GM18508 (cell line): ENCODE data around the gene PILRA.
"Not testable (repeated sequence)": the region's sequence is repeated elsewhere in the genome, so short reads cannot be mapped to it uniquely, and the experiment has no call there.

Source experiments
- ATAC-seq: cut with Tn5 transposase; IDR thresholded peaks from one replicate; pipeline ENCODE4 v1.9.1; 2021; ENCODE audit warnings: moderate number of reproducible peaks; ENCODE audit not compliant: insufficient read depth, unreplicated experiment

Gene PILRA

GRCh38 chr7:100376066-100376465 lies 2.8 kb downstream of the PILRA start:
- ATAC-seq, result no peak

DNA sequence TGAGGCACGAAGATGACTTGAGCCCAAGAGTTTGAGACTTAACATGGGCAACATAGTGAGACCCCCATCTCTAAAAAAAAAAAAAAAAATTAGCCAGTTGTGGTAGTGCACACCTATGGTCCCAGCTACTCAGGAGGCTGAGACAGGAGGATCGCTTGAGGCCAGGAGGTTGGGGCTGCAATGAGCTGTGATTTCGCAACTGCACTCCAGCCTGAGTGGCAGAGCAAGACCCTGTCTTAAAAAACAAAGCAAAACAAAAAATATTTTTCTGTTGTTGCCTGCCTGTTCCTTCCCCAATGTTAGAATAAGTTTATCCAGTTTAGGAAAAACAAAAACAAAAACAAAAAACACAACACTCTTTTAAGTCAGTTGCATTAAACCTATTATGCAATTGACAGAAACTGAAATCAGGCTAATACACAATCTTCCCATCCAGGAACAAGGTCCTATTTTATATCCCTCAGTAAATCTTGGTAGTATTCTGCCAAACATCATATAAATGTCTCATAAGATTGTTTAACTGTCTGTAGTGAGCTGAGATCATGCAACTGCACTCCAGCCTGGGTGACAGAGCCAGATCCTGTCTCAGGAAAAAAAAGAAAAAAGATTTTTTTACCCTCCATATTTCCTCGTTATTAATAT lies 4.9 kb downstream of the PILRA start:
- ATAC-seq, result no peak

DNA sequence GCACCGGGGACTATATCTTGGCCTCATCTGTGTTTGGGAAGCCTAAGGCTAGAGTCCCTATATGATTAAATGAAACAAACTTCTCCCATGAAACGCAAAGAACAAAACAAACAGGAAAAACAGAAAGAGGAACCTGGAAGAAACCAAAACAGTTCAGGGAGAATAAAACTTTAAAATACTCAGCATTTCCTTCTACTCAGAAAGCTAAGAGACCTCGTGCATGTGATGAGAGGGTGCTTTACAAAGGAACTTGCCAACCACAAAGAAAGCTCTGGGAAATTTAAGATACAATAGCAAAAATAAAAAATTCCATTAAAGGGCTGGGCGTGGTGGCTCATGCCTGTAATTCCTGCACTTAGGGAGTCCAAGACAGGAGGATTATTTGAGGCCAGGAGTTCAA lies 6.9 kb downstream of the PILRA start:
- no peak for ATAC-seq

- ATAC-seq, result not testable (repeated sequence)
Observed at GRCh38 chr7:100381531-100382233, 8.4 kb downstream of the PILRA start.

- ATAC-seq, result not testable (repeated sequence)
Observed at GRCh38 chr7:100382234-100382853, 9.1 kb downstream of the PILRA start.

- no peak for ATAC-seq
Observed at GRCh38 chr7:100384628-100385294, 11.5 kb downstream of the PILRA start.

DNA sequence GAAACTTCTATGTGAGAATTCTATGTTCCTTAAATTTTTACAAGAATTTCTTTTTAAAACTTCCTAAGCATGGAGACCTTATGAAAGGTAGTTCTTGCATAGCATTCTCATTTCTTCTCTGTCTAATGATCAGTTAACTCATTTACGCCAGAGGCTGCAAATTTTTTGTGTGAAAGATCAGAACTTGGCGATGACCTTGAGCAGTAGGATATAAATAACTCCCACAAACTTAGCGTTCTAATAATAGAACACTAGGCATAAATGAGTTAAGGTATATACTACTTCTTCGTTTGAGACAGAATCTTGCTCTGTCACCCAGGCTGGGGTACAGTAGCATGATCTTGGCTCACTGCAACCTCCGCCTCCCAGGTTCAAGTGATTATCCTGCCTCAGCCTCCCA lies 13.7 kb downstream of the PILRA start:
- no peak for ATAC-seq

- no peak for ATAC-seq
Observed at GRCh38 chr7:100387695-100388094, 14.4 kb downstream of the PILRA start.

- no peak for ATAC-seq
Observed at GRCh38 chr7:100389437-100390088, 16.3 kb downstream of the PILRA start.

DNA sequence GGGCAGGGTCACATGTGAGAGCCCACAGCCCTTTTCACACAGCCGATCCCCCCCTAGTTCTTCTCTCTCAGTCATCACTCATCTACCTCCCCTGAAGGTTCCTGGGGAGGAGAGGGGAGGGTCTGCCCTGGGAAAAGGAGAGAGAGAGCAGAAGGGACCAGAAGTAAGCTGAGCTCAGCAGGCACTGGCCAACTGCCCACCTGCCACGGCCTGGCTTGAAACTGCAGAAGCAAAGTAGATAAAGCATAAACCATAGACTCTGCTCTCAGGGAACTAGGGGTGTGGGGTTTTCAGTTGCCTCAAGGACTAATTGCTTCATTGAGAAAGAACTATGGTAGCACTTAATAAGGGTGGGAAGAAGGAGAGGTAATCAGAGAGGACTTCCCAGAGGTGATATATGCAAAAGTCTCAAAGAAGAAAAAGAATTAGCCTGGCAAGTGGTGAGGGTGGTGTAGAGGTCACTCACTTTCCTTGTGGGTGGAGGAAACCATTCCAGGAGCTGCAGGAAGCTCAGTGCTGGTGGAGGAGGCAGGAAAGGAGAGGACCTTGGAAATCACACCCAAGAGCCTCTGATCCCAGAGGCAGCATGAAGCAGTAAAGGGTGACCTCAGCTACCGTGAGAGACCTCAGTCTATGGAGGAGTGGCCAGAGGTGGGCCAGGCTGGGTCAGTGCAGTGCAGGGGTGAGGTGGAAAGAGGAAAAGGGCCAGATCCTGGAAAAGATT lies 17.2 kb downstream of the PILRA start:
- no peak for ATAC-seq

GRCh38 chr7:100393233-100393905 lies 20.1 kb downstream of the PILRA start:
- no peak for ATAC-seq

GRCh38 chr7:100394077-100394476 lies 20.8 kb downstream of the PILRA start:
- no peak for ATAC-seq

- ATAC-seq, result peak; percentile 78
Observed at GRCh38 chr7:100396421-100396982, 23.2 kb downstream of the PILRA start.

GRCh38 chr7:100397315-100398081 lies 24.2 kb downstream of the PILRA start:
- no peak for ATAC-seq

- no peak for ATAC-seq
Observed at GRCh38 chr7:100398239-100398638, 25.0 kb downstream of the PILRA start.

DNA sequence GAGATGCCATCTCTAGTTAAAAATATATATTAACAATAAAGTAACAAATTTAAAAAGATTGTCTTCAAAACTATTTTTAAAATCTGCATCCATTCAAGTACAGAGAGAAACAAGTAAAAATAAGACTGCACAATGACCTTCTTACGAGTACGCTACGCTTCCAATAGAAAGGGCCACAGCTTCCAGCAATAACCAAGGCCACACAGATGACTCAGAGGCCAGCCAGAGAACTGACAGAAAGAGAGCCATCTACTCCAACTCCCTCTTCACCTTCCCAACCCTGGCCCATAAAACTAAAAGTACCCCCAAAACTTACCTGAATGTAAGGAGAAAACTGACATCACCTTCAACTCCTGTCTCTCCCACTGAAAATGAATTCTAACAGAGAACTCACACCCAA lies 26.8 kb downstream of the PILRA start:
- no peak for ATAC-seq

- ATAC-seq, result no peak
Observed at GRCh38 chr7:100400656-100401055, 27.4 kb downstream of the PILRA start.

DNA sequence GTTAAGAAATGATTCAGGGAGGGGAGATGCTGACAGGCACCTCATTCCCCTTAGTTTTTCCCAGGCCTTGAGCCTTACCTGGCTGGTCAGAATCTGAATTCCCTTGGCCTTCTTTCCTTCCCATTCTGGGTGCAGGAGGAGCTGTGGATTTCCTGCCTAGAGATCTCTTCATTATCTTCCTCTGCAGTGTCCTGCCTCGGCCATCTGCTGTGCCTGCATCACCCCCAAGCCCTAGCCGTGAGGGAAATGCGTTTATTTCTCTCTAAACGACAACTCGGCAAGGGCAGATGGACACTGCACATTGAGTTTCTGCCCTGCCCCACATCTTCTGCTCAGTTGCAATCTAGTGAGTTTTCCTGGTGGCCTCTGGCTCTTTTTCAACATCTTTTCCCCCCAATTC lies 28.5 kb downstream of the PILRA start:
- ATAC-seq, result no peak
